HFFc6 (cell line): Measurements from ENCODE around the gene SEMA6A. TPM values are rescaled to one million over a fixed set of nuclear protein-coding genes. Genes with fewer than 3 reads are reported as not detected.

ENCODE experiments used
- DNase-seq: peaks from one replicate; pipeline ENCODE4 v3.0.0-alpha.2; 2018
- H3K27ac Mint-ChIP-seq: 2 replicates; pipeline ENCODE4 v1.8.0; 2020; ENCODE audit warnings: mild to moderate bottlenecking, mixed read lengths
- H3K27me3 Mint-ChIP-seq: 2 replicates; pipeline ENCODE4 v1.8.0; 2021; ENCODE audit warnings: mild to moderate bottlenecking, moderate library complexity, mixed read lengths; ENCODE audit not compliant: insufficient read depth
- H3K36me3 Mint-ChIP-seq: 2 replicates; pipeline ENCODE4 v1.8.0; 2021; ENCODE audit warnings: low read depth, mixed read lengths
- H3K4me1 Mint-ChIP-seq: 2 replicates; pipeline ENCODE4 v1.8.0; 2020; ENCODE audit warnings: low read depth, mixed read lengths
- H3K4me3 Mint-ChIP-seq: 2 replicates; pipeline ENCODE4 v1.8.0; 2020; ENCODE audit warnings: mild to moderate bottlenecking, moderate library complexity, mixed read lengths
- H3K9me3 Mint-ChIP-seq: 2 replicates; pipeline ENCODE4 v1.8.0; 2020; ENCODE audit warnings: mild to moderate bottlenecking, mixed read lengths
- total RNA-seq, 6 experiments: library from RNA; stranded (reverse); fragmentation: NEBNext Ultra II Directional; extraction: Animal tissue kit (Norgen Biotek cat#: 25700); gene quantifications; 2 replicates in 1 of 6; 3 replicates in 5 of 6; pipeline ENCODE4 v1.2.3, GENCODE V29; 2021
- TF ChIP-seq, protein P1 (sequence below): fragments of 200-600 bp; sonication (generic); IDR thresholded peaks from 2 replicates; pipeline ENCODE4 v1.5.0; 2021; ENCODE audit warnings: antibody characterized with exemption, mild to moderate bottlenecking

The SEMA6A gene
- total RNA-seq, 6 experiments from 2014 or later, result 0.20 to 0.76 (median 0.44) TPM

DNA sequence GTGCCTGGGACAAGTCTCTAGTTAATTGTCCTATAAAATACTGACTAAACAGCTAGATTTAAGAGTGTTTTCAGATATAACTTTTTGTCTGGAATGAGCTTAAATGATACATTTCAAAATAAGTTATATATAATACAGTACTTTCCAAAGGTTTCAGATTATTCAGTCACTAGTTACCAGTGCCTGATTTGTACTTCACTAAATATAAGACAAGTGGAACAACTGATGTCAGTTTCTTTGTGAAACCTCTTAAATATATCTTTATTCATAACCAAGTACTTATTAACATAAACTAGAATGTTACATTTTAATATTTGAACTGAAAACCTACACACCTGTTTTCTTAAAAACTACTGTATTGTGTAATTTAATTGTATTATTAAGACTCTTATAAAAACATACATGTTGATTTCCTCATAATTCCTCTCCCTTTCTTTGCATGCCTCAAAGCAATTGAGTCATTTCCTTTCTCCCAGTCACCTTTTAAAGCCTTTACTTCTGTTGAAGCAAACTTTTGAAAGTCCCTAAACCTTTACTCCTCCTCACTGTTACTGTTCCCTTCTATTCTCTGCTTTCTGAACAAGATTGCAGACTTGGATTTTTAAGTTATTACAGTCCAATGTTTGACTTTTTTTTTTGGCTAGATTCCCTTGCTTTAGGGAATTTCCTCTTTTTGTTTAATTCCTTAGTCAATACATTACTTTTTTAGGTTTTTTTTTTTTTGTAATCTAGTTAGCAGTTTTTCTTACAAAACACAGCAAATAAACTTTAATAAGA is 8.7 kb upstream of the SEMA6A start:
- Mint-ChIP-seq H3K27me3 (peaks cover 2% of the 10 kb centered on the region), H3K36me3 (no peaks in the 10 kb centered on the region), H3K27ac (no peak overlapping the region), H3K9me3 (no peaks in the 10 kb centered on the region), H3K4me3 (no peak overlapping the region), H3K4me1 (no peaks in the 10 kb centered on the region)
- no peak for DNase-seq
- TF ChIP-seq, protein P1, sequence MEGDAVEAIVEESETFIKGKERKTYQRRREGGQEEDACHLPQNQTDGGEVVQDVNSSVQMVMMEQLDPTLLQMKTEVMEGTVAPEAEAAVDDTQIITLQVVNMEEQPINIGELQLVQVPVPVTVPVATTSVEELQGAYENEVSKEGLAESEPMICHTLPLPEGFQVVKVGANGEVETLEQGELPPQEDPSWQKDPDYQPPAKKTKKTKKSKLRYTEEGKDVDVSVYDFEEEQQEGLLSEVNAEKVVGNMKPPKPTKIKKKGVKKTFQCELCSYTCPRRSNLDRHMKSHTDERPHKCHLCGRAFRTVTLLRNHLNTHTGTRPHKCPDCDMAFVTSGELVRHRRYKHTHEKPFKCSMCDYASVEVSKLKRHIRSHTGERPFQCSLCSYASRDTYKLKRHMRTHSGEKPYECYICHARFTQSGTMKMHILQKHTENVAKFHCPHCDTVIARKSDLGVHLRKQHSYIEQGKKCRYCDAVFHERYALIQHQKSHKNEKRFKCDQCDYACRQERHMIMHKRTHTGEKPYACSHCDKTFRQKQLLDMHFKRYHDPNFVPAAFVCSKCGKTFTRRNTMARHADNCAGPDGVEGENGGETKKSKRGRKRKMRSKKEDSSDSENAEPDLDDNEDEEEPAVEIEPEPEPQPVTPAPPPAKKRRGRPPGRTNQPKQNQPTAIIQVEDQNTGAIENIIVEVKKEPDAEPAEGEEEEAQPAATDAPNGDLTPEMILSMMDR, result no peak

DNA sequence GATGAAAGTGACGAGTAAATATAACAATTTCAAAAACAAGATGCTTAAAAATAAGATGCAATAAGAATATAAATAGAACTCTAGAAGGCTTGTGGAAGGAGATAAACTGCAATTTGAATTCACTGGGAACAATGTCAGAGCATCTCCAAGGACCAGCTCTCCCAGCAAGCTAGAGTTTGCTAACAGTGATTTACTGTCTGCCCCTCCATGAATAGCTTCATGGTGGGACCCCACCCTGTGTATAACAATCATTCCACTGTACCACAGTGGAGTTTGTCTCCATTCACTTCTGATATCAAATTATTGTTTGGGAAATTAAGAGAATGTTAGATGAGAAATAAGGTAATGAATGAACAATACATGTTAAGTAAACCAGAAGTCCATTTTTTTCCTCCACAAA is 7.3 kb upstream of the SEMA6A start:
- no peak overlapping the region for H3K4me3 Mint-ChIP-seq
- peaks cover 2% of the 10 kb centered on the region for H3K27me3 Mint-ChIP-seq
- TF ChIP-seq, protein P1, result no peak
- no peak overlapping the region for H3K27ac Mint-ChIP-seq
- H3K9me3 Mint-ChIP-seq, result no peaks in the 10 kb centered on the region
- no peaks in the 10 kb centered on the region for H3K36me3 Mint-ChIP-seq
- no peak for DNase-seq
- no peaks in the 10 kb centered on the region for H3K4me1 Mint-ChIP-seq

DNA sequence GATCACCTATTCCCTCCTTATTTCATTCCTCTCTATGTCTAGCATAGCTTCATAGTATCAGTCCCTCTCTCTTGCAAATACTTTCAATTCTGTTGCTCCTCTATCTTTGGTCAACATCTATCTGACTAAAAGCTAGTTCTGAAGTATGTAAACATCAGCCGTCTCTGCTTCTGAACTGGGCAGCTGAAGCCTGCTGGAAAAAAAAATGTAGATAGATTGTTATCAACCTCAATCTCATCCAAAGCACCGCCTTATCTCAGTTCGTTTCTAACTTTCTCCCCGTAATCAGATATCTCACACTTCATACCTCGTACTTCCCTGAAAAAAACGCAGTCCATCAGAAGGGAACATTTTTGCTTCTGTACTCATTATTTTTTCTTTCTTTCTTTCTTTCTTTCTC is 4.5 kb upstream of the SEMA6A start:
- no peaks in the 10 kb centered on the region for H3K9me3 Mint-ChIP-seq
- no peak for DNase-seq
- no peak overlapping the region for H3K4me3 Mint-ChIP-seq
- no peaks in the 10 kb centered on the region for H3K36me3 Mint-ChIP-seq
- H3K27me3 Mint-ChIP-seq, result peaks cover 21% of the 10 kb centered on the region
- peaks cover 13% of the 10 kb centered on the region for H3K4me1 Mint-ChIP-seq
- H3K27ac Mint-ChIP-seq, result no peak overlapping the region
- TF ChIP-seq, protein P1, result no peak

DNA sequence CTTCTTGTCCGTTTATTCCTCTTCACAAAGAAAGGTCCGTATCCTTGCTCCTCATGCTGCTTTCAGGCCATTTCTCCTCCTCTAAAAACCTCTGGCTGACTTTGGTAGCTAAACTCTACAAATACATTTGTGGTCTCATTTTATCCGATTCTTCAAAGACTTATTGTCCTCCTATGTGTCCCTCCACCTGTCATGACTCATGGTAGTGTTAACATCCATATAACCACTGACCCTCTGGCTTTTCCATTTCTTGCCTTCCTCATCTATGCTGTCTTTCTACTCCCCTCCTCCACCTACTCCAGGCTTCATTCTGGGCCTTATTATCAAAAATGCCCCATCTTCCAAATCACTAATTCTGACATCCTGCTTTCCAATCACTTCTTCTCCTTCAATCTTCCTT is 4.1 kb upstream of the SEMA6A start:
- DNase-seq, result no peak
- Mint-ChIP-seq H3K4me3 (no peak overlapping the region), H3K27ac (no peak overlapping the region), H3K36me3 (no peaks in the 10 kb centered on the region), H3K9me3 (no peaks in the 10 kb centered on the region), H3K27me3 (peaks cover 21% of the 10 kb centered on the region), H3K4me1 (peaks cover 13% of the 10 kb centered on the region)
- TF ChIP-seq, protein P1, result no peak

DNA sequence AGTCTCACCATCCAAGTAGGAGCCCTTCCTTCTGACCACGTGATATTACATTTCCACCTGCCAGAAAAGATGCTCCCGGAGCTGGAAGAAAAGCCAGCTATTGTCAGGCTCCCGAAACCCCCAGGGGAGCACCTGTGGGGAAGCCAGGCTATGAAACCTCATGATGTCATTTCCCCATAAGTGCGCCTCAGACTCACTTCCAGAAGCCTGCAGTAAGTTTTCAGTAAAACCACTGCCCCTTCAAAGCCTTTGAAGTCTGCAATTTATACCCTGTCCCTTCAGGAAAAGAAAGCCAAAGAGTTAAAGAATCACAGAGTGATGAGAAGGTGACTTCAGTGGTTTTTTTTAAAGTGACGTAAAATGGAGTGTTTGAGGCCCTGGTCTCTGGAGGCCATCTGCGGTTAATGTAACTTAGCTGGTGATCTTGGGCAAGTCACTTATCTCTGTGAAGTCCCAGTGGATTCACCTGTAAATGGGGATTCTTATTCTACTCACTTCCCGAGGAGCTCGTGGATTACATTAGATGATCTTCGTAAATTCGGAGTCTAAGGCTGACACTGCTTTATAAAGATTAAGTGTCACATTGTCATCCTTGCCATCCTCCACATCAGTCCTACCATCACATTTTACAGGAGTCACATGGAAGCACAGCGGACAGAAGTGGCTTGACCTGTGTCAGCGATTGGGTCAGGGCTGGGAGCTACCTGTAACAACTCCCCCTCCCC is 2.6 kb upstream of the SEMA6A start:
- no peak for DNase-seq
- Mint-ChIP-seq H3K4me3 (no peak overlapping the region), H3K36me3 (no peaks in the 10 kb centered on the region), H3K27me3 (peaks cover 30% of the 10 kb centered on the region), H3K4me1 (peaks cover 13% of the 10 kb centered on the region), H3K9me3 (no peaks in the 10 kb centered on the region), H3K27ac (no peak overlapping the region)
- TF ChIP-seq, protein P1, result no peak
